ENCODE measurements around the gene MVK. TPM values are rescaled to one million over a fixed set of nuclear protein-coding genes. Genes with fewer than 3 reads are reported as not detected.

The MVK gene
- polyA plus RNA-seq, 1 donor (not counting 4 experiments of a cell fraction or from before 2014, with no cell fraction given), result 26.7 TPM

DNA sequence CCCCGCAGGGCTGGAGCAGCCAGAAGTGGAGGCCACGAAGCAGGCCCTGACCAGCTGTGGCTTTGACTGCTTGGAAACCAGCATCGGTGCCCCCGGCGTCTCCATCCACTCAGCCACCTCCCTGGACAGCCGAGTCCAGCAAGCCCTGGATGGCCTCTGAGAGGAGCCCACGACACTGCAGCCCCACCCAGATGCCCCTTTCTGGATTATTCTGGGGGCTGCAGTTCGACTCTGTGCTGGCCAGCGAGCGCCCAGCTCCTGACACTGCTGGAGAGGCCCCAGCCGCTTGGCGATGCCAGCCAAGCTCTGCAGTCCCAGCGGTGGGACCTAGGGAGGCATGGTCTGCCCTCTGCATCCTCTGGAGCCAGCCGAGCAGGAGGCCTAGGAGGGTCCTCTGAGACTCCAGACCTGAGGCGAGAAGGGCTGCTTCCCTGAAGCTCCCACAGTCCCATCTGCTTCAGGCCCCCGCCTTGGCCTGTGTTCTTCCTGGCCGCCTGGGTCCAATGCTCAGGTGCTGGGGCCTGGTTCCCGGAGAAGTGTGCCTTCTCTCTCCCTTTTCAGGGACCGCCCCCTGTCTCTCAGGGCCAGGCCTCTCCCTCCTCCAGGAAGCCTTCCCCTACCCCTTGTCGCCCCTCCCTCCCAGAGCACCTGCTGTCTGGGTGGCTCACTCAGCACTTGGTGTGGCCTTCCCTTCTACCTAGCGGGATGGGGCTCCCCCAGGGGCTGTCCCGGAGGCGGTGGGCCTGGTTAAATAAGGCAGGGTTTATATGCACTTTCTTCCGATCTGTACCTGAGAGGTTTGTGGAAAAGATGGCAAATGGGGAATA lies 23.0 kb downstream of the MVK start:
- no peak overlapping the region for H3K9ac ChIP-seq (ENCODE audit: control insufficient read depth, extremely low read depth, insufficient read depth, low read length)
- DNase-seq (ENCODE audit: low read depth, low spot score) (no peak), FAIRE-seq (no peak)
- H3K27me3 ChIP-seq (ENCODE audit: control insufficient read depth, extremely low read depth, insufficient read depth, low read length), result no peaks in the 10 kb centered on the region
- H3K36me3 ChIP-seq (ENCODE audit: control insufficient read depth in 2 of 2, extremely low read depth in 1 of 2, insufficient read depth in 2 of 2, low read length in 2 of 2), result peaks cover 13 to 25% of the 10 kb centered on the region in 2 experiments
- H3K4me2 ChIP-seq (ENCODE audit: control insufficient read depth, extremely low read depth, insufficient read depth, low read depth, low read length), result no peak overlapping the region
- no peaks in the 10 kb centered on the region for H3K9me3 ChIP-seq (ENCODE audit: control insufficient read depth, low read depth, low read length)
- H2AFZ ChIP-seq (ENCODE audit: control insufficient read depth, low read length), result no peak overlapping the region
- H3K79me2 ChIP-seq (ENCODE audit: control insufficient read depth, insufficient read depth, low read length), result no peaks in the 10 kb centered on the region
- no peaks in the 10 kb centered on the region for H4K20me1 ChIP-seq (ENCODE audit: control insufficient read depth, extremely low read depth, insufficient read depth, low read length)
- TF ChIP-seq, protein P1, sequence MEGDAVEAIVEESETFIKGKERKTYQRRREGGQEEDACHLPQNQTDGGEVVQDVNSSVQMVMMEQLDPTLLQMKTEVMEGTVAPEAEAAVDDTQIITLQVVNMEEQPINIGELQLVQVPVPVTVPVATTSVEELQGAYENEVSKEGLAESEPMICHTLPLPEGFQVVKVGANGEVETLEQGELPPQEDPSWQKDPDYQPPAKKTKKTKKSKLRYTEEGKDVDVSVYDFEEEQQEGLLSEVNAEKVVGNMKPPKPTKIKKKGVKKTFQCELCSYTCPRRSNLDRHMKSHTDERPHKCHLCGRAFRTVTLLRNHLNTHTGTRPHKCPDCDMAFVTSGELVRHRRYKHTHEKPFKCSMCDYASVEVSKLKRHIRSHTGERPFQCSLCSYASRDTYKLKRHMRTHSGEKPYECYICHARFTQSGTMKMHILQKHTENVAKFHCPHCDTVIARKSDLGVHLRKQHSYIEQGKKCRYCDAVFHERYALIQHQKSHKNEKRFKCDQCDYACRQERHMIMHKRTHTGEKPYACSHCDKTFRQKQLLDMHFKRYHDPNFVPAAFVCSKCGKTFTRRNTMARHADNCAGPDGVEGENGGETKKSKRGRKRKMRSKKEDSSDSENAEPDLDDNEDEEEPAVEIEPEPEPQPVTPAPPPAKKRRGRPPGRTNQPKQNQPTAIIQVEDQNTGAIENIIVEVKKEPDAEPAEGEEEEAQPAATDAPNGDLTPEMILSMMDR (optimal IDR thresholded peaks at IDR 0.05 in 1 of 3, IDR thresholded peaks at IDR 0.05 in 1 of 3, conservative IDR thresholded peaks at IDR 0.05 in 1 of 3; ENCODE audit: extremely low read depth in 1 of 3, insufficient read depth in 2 of 3, low read length in 3 of 3), result no peak
- TF ChIP-seq EZH2 (IDR thresholded peaks at IDR 0.05; ENCODE audit: low read length), result no peak
- no peak overlapping the region for H3K27ac ChIP-seq (ENCODE audit: control insufficient read depth, insufficient read depth, low read length)
- no peaks in the 10 kb centered on the region for H3K4me1 ChIP-seq (ENCODE audit: control insufficient read depth, extremely low read depth, insufficient read depth, low read length)
- no peaks in the 10 kb centered on the region for H3K9me1 ChIP-seq (ENCODE audit: control insufficient read depth, extremely low read depth, insufficient read depth, low read length)
- H3K4me3 ChIP-seq (ENCODE audit: control insufficient read depth in 2 of 3, extremely low read depth in 1 of 3, insufficient read depth in 2 of 3, low read depth in 1 of 3, low read length in 3 of 3), result no peak overlapping the region
- dilution Hi-C loops (cut with MboI; ENCODE audit: extremely low pct_ligation_motif_present, low sequenced_read_pairs), result no loop called here

DNA sequence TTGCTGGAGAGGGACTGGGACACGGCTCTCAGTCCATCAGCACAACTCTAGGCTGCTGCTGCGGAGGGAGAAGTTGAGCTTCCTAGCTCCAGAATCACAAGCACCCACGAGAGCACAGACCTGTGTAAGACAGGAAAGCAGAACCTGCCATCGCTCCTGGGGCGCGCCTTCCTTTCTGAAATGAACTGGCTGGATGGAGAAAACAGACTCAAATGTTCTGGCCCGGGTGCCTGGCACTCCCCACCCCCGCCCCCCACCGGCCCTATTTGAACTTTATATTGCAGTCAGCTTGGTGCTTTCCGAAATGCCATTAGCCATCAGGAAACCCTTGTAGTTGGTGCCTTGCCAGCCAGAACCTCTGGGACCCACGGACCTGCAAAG lies 23.8 kb downstream of the MVK start:
- no peaks in the 10 kb centered on the region for H3K27me3 ChIP-seq (ENCODE audit: control insufficient read depth, extremely low read depth, insufficient read depth, low read length)
- no peak overlapping the region for H3K4me2 ChIP-seq (ENCODE audit: control insufficient read depth, extremely low read depth, insufficient read depth, low read depth, low read length)
- DNase-seq (ENCODE audit: low read depth, low spot score), result no peak
- no peak overlapping the region for H3K9ac ChIP-seq (ENCODE audit: control insufficient read depth, extremely low read depth, insufficient read depth, low read length)
- no peaks in the 10 kb centered on the region for H3K9me3 ChIP-seq (ENCODE audit: control insufficient read depth, low read depth, low read length)
- no peaks in the 10 kb centered on the region for H3K9me1 ChIP-seq (ENCODE audit: control insufficient read depth, extremely low read depth, insufficient read depth, low read length)
- no peaks in the 10 kb centered on the region for H4K20me1 ChIP-seq (ENCODE audit: control insufficient read depth, extremely low read depth, insufficient read depth, low read length)
- no peaks in the 10 kb centered on the region for H3K79me2 ChIP-seq (ENCODE audit: control insufficient read depth, insufficient read depth, low read length)
- FAIRE-seq, result no peak
- no peak overlapping the region for H2AFZ ChIP-seq (ENCODE audit: control insufficient read depth, low read length)
- no peak overlapping the region for H3K4me3 ChIP-seq (ENCODE audit: control insufficient read depth in 2 of 3, extremely low read depth in 1 of 3, insufficient read depth in 2 of 3, low read depth in 1 of 3, low read length in 3 of 3)
- H3K27ac ChIP-seq (ENCODE audit: control insufficient read depth, insufficient read depth, low read length), result no peak overlapping the region
- dilution Hi-C loops (cut with MboI; ENCODE audit: extremely low pct_ligation_motif_present, low sequenced_read_pairs), result no loop called here
- H3K4me1 ChIP-seq (ENCODE audit: control insufficient read depth, extremely low read depth, insufficient read depth, low read length), result no peaks in the 10 kb centered on the region
- H3K36me3 ChIP-seq (ENCODE audit: control insufficient read depth in 2 of 2, extremely low read depth in 1 of 2, insufficient read depth in 2 of 2, low read length in 2 of 2), result peaks cover 13 to 19% of the 10 kb centered on the region in 2 experiments
- TF ChIP-seq, protein P1 (optimal IDR thresholded peaks at IDR 0.05 in 1 of 3, IDR thresholded peaks at IDR 0.05 in 1 of 3, conservative IDR thresholded peaks at IDR 0.05 in 1 of 3; ENCODE audit: extremely low read depth in 1 of 3, insufficient read depth in 2 of 3, low read length in 3 of 3), result no peak
- TF ChIP-seq EZH2 (IDR thresholded peaks at IDR 0.05; ENCODE audit: low read length), result no peak
